Transverse colon (tissue), 4 donors: ENCODE data around the gene SP100.

Source experiments
- EP300 ChIP-seq: sonication (generic); formaldehyde crosslinking; IDR thresholded peaks from one replicate; pipeline ENCODE4 v1.6.1; 2017; ENCODE audit warnings: antibody characterized with exemption, low read depth
- POLR2A ChIP-seq: fragments of 450-650 bp; IDR thresholded peaks from one replicate; pipeline ENCODE4 v1.6.1; 2016; ENCODE audit warnings: antibody characterized with exemption, mild to moderate bottlenecking, moderate library complexity
- POLR2AphosphoS5 ChIP-seq, 3 donors: sonication (generic); formaldehyde crosslinking; IDR thresholded peaks; one replicate each; pipeline ENCODE4 v1.6.1; 2016; ENCODE audit warnings: antibody characterized with exemption in 3 of 3
- TF ChIP-seq, protein P1 (sequence below), 5 experiments: fragments of 200-600 bp in 3 of 5; fragments of 450-650 bp in 2 of 5; sonication (generic) in 3 of 5; IDR thresholded peaks; 1 replicate in 2 of 5; 2 replicates in 3 of 5; pipeline ENCODE4 v1.5.1; 2016 to 2017; ENCODE audit warnings: antibody characterized with exemption in 5 of 5, inconsistent platforms in 3 of 5, mild to moderate bottlenecking in 2 of 5, moderate library complexity in 1 of 5

DNA sequence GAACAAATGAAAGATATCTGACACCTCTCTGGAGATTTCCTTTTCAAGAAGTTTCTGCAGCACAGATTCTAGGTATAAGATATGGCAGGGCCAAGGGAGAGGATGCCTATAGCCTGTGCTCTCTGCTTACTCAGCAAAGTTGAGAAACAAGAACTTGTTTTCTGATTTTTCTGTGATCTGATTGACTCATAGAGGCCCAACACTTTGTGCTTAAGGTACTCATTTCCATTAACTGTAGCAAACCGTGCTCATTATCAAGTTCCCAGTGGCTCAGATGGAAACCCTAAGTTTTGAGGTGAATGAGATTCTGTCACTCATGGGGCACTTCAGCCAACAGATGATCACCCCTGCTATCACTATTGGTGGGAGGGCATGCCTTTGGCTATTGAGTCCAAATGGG lies 124.3 kb downstream of the SP100 start:
- no peak for TF ChIP-seq POLR2A
- TF ChIP-seq, protein P1, sequence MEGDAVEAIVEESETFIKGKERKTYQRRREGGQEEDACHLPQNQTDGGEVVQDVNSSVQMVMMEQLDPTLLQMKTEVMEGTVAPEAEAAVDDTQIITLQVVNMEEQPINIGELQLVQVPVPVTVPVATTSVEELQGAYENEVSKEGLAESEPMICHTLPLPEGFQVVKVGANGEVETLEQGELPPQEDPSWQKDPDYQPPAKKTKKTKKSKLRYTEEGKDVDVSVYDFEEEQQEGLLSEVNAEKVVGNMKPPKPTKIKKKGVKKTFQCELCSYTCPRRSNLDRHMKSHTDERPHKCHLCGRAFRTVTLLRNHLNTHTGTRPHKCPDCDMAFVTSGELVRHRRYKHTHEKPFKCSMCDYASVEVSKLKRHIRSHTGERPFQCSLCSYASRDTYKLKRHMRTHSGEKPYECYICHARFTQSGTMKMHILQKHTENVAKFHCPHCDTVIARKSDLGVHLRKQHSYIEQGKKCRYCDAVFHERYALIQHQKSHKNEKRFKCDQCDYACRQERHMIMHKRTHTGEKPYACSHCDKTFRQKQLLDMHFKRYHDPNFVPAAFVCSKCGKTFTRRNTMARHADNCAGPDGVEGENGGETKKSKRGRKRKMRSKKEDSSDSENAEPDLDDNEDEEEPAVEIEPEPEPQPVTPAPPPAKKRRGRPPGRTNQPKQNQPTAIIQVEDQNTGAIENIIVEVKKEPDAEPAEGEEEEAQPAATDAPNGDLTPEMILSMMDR (IDR thresholded peaks at IDR 0.05), result no peak
- TF ChIP-seq EP300, result no peak
- TF ChIP-seq POLR2AphosphoS5 (IDR thresholded peaks at IDR 0.05), result no peak
